NCI-H748 treated with DMSO at 0.1 percent for 48 hours (cell line): ENCODE measurements around the gene TSSC4.

Experiments
- DNase-seq: peaks from one replicate; lab custom pipeline; 2025; lab: John Stamatoyannopoulos, UW

Gene TSSC4

DNA sequence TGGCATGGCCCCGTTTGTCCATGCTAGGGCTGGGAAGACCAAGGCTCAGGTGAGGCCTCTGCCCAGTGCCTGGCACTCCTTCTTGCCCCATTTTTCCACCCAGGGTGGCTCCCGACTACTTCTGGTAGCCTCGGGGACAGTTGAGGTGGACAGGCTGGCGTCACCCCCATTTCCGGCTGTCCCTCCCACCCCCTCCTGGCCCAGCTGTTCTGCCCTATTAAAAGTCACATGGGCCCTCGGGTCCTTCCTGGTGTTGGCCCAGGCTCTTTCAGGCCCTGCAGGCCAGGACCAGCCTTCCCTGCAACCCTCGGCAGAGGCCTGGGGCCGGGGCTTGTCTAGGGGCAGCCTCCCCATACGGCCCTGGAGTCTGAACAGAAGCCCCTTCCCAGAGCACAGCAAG is 14.0 kb upstream of the TSSC4 start:
- no peak for DNase-seq

- DNase-seq: no peak
Measured at GRCh38 chr11:2387266-2387987, 13.1 kb upstream of the TSSC4 start.

DNA sequence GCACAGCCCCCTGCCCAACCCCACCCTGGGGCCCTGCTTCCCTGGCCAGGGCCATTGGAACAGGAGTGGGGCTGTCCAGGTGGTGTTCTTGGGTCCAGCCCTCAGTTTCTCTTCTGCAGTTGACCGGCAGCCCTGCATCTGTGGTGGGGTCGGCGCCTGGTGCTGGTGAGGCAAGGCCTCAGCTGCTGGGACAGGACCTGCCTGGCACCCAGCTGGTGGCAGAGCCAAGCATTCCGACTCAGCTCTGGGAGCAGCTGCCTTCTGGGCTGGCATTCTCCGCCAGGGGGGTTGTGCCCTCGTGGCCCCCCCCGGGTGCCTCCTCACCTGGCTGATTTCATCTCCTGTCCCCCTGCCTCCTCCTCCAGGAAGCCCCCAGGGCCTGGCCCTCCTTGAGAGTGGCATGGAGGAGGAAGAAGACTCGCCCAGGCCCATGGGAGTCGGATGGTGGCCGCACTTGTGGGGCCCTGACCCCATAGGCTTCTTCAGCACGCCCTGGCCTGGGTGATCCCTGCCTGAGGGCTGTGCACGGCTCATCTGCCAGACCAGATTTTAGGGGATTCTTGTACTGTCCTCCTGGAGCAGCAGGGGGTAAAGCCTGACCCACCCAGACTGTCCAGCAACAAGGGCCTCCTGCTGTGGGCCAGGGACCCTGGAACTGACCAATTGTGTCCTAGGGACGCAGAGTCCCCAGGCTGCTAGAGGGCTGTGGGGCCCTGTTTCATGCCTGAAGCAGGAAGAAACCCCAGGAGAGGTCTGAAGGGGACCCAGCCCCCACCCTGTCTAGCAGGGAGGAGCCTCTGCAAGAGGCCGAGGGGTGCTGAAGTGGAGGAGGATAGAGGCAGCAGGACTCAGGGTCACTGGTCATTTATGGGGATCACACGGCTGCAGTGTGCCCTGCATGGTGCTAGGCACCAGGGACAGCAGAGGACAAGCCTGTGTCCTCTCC is 11.8 kb upstream of the TSSC4 start:
- DNase-seq: no peak

DNA sequence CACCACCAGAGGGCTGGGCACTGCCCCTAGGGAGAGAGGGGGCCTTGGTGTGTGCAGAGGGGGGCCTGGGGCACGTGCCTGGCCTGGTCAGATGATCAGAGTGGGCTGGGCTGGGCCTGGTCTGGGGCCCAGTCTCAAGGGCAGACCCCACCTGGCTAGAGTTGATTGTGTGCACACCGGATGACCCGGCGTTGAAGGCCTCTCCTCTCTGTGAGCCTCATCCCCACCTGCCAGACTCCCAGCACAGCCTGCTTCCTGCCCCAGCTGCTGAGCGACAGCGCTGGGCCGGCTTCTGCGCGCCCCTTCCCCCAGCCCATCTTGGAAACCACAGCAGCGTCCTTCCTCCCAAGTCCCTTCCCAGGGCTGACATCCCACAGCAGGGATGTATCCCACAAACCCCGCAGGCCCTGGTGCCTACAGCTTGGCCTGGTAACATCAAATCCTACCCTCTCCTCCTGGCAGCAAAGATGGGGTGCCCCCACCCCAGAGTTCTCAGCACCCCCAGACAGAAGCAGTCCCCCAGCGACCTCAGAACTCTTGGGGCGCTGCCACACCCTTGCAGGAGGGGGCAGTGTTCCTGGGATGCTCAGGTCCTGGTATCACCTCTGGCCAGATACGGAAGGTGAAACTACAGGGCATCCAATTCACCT is 11.0 kb upstream of the TSSC4 start:
- DNase-seq: no peak

GRCh38 chr11:2390091-2390724 is 10.3 kb upstream of the TSSC4 start:
- DNase-seq: no peak

DNA sequence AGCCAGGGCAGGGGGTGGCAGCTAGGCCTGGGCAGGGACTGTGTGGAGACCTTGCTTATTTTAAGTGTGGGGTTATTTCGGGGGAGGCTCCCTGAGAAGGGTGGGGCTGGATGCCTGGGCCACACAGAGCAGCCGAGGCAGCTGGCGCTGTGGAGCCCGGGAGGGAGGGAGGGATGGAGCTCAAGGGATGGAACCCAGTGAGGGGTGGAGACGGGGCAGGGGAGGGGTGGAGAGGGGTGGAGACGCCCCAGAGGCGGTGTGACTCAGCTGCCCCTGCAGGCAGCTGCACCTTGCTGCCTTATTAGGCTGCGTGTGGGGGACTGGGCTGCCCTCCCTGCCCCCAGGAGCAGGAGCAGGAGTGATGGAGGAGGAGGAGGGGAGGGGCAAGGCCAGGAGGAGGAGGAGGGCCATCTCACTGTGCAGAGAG is 9.8 kb upstream of the TSSC4 start:
- no peak for DNase-seq

DNA sequence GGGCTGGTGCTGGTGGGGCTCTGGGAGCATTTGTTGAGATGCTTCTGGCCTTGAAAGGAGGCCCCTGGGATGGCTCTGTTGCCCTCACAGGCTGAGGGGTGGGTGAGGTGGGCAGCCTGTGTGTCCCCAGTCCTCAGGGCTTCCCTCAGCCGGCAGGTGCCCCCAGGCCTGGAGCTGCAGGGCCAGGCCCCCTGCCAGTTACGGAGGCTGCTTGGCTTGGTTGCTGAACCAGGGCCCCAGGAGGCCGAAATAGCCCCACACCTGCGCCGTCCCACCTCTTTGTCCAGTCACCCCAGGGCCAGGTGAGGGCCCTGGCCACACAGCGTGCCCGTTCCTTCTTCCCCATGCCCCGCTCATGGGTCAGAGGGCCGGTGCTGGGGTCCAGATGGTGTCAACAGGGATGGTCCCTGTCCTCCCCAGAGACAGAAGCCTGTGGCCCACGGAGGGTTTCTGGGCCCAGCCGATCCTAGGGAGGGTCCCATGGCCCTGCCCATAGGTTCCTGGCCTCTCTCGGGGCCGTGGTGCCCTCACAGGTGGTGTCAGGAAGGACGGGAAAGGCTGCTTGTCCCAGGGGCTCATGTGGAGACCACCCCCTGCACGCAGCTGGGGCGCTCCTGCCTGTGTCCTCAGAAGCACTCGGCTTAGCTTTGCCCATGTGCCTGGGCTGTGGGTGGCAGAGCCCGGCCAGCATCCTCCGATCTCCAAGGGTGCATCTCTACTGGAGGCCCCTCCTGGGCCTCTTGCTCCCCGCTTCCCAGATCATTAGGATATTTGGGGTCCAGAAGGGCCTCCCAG is 9.2 kb upstream of the TSSC4 start:
- no peak for DNase-seq

- no peak for DNase-seq
Measured at GRCh38 chr11:2392241-2392959, 8.2 kb upstream of the TSSC4 start.

DNA sequence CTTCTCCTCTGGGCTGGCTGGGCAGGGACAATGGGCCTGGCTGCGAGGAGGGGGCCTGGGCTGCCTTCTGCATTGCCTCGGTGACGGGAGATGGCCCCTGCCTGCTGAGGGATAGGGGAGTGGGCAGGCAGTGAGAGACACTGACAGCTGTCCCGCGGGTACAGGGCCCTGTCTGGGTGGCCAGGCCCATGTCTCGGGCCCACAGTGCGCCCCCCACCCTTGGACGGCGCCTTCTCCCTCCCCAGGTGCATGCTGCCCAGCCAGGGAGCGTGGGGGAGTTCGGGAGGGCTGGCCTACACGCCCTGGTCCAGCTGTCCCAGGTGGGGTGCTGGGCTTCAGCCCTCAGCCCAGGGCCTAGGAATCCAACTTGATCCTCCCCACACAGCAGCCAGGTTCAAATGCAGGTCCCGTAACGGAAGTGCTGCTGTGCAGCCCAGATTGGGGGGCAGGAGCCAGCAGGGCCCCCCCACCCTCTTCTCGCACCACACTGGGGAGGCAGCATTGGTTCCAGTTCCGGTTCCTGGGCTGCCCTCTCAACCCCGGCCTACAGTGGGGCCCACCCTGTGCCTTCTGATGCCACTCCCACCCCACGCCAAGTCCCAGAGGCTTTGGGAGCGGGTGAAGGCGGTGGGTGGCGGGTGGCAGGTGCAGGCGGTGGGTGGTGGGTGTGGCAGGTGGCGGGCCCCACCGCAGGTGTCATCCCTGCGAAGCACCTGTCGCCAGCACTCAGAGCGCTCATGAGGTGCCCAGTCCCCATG is 7.3 kb upstream of the TSSC4 start:
- no peak for DNase-seq

DNA sequence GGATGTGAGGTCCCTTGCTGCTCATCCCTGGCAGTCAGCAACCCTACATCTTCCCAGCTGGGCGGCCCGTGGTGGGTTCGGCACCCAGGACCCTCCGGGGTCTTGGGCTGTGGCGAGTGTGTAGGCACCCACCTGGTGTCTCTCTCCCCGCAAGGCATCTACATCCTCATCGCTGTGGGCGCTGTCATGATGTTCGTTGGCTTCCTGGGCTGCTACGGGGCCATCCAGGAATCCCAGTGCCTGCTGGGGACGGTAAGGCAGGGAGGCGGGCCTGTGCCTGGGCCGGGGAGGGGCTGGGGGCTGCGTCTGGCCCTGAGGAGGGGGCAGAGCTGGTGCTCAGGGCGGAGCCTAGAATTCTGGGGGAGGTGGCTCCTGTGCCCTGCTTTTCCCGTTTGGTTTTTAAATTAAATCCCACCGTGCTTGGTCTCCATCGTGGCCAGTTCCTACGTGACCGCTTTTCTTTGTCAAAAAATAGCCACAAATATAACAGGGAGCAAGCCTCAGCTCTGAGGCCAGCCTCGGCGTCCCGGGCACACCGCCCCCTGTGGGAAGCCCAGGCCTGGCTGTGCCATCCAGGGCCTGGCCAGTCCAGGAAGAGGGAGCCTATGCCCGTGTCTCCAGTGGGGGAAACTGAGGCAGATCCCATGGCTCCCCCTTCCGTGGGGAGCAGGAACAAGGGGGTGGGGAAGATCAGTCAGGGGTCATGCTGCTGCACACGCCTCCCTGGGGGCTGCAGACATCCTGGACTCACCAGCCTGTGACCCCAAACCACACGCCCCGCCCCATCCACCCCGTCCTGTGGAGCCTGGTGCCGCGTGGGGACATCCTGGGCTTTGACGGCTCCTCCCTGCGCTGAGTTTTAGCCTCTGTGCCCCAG is 6.4 kb upstream of the TSSC4 start:
- no peak for DNase-seq

DNA sequence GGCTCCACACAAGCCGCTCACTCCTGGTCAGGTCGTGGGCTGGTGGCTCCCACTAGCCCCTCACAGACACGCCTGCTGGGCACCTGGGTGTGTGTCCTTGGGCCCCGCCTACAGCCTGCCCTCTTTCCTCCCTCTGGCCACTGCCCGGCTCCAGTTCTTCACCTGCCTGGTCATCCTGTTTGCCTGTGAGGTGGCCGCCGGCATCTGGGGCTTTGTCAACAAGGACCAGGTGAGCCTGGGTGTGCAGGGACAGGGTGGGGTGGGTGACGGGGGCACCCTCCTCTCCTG is 5.8 kb upstream of the TSSC4 start:
- no peak for DNase-seq

GRCh38 chr11:2395211-2395730 is 5.3 kb upstream of the TSSC4 start:
- DNase-seq: no peak

DNA sequence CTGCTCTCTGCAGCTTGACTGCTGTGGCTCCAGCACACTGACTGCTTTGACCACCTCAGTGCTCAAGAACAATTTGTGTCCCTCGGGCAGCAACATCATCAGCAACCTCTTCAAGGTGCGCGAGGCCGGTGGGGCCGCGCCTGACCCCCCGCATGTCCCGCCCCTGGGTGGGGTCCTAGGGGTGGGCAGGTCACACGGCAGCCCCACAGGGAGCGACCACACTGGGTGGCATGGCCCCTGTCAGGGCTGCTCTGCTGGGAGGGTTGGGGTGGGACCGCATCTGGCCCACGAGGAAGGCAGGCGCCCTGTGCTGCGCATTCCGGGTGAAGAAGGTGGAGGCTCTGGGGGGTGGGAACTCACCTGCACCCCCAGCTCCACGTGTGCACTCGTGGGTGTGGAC is 4.7 kb upstream of the TSSC4 start:
- no peak for DNase-seq

- DNase-seq: no peak
Measured at GRCh38 chr11:2396471-2396870, 4.1 kb upstream of the TSSC4 start.

- DNase-seq: no peak
Measured at GRCh38 chr11:2397005-2397404, 3.5 kb upstream of the TSSC4 start.

DNA sequence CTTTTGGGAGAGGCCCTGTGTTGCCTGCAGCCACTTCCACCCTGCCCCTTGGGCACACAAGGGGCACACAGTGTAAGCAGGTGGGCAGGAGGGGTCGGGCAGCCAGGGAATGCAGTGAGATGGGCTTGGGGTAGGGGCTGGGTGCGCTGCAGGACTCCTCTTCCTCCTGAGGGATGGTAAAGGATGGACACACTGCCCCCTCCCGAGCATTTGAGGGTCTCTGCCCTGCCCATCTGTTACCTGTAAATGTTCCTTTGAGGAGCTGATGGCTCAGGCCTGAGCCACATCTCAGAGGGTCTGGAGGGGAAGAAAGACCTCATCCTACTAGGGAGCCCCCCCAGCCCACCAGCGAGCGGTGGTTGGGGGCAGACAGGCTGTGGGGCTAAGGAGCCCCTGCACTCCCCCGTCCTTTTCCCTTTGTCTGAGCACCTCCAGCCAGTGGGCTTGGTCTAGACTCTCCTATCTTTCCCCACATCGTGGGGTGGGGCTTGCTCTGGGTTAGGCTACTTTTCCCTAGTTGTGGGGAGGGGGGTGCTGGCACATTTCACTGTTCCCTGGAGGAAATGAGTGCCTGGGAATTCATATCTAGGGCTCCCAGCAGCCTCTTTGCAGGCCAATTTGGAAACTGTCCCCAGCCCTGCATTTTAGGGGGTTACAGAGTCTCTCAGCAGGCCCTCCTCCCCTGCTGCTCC is 1.7 kb upstream of the TSSC4 start:
- DNase-seq: no peak

DNA sequence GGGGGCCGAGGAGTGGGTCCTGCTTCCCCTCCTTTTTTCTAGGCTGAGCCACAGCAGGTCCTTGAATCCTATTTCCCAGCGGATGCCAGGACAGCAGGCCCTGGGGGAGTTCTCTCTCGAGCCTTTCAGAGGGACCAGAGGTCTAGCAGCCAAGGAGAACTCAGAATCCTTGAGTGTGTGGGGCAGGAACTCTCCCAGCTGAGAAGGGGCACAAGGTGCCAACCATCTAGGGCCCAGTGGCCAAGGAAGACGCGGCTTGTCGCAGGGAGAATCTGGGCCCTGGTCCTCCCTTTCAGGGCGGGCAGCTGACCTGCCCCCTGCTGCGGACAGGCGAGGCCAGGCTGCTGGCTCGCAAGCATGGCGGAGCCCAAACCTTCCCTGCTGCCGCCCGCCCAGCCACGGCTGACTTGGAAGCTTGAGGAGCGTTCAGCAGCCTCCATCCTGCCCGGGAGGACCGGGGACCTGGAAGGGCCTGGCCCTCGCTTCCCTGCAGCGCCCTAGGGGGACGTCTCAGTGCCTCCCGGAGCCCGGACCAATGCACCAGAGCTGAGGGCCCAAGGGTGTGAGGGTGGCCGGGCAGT is 972 bp upstream of the TSSC4 start:
- DNase-seq: no peak
